ENCODE data around the gene SUPT6H. TPM values are rescaled to one million over a fixed set of nuclear protein-coding genes. Genes with fewer than 3 reads are reported as not detected.

SUPT6H gene
- total and polyA plus RNA-seq, 9 of the 15 experiments (the other 6 are each of a cell fraction or from before 2014, with no cell fraction given): 1.7 to 77.7 (median 49.2) TPM

DNA sequence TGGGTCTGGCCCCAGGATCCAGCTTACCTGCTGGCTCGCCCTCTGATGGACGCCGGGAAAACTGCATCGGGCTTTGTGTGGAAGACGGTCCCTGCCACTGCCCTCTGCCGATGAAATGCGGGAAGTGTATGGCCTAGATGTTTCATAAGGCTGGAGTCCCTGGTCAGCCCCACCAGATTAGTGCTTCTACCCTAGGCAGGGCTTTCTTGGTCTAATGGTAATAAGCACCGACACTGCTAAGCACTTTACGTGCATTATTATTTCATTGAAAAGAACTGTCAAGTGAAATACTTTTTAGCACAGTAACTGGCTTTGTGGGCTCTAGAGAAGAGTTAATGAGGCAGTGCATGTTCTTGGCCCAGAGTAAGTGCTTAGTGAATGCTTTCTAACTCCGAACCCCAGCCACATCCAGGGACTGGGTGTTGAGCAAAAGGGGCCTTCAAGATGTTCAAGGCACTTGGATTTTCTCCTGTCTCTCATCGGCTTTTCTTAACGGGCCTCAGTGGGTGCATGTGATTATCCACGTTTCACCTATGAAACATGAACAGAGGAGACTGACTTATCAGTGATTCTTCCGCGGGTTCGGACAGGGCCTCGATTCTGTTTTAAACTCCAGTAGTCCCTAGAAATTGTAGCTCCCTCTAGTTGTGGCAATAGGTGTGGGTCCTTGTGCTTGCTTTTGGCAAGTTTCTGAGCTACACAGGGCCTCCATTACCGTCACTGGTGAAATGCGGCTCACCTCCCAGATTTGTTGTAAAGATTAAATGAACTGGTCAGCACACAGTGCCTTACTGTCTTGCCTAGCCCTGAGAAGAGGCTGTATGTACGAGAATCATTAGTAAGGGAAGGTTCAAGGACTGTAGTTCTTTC, 88.4 kb downstream of the SUPT6H start (continued):
- TF ChIP-seq, protein P1, sequence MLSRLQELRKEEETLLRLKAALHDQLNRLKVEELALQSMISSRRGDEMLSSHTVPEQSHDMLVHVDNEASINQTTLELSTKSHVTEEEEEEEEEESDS (CRISPR knock-in tag; IDR thresholded peaks at IDR 0.05): no peak
- no peak for TF ChIP-seq LARP7 (IDR thresholded peaks at IDR 0.05)
- peak in 2 of 3 experiments; percentile 39 to 60 for TF ChIP-seq YY1 (IDR thresholded peaks at IDR 0.05; ENCODE audit: borderline replicate concordance in 1 of 3, control insufficient read depth in 1 of 3, extremely low read depth in 1 of 3, insufficient read depth in 3 of 3, insufficient read length in 1 of 3, insufficient replicate concordance in 2 of 3, low read depth in 1 of 3, low read length in 2 of 3)
- TF ChIP-seq MYNN (IDR thresholded peaks at IDR 0.05): peak; percentile 94
- no peak for TF ChIP-seq MYNN (CRISPR knock-in tag; IDR thresholded peaks at IDR 0.05)
- TF ChIP-seq, protein P2, sequence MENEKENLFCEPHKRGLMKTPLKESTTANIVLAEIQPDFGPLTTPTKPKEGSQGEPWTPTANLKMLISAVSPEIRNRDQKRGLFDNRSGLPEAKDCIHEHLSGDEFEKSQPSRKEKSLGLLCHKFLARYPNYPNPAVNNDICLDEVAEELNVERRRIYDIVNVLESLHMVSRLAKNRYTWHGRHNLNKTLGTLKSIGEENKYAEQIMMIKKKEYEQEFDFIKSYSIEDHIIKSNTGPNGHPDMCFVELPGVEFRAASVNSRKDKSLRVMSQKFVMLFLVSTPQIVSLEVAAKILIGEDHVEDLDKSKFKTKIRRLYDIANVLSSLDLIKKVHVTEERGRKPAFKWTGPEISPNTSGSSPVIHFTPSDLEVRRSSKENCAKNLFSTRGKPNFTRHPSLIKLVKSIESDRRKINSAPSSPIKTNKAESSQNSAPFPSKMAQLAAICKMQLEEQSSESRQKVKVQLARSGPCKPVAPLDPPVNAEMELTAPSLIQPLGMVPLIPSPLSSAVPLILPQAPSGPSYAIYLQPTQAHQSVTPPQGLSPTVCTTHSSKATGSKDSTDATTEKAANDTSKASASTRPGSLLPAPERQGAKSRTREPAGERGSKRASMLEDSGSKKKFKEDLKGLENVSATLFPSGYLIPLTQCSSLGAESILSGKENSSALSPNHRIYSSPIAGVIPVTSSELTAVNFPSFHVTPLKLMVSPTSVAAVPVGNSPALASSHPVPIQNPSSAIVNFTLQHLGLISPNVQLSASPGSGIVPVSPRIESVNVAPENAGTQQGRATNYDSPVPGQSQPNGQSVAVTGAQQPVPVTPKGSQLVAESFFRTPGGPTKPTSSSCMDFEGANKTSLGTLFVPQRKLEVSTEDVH (IDR thresholded peaks at IDR 0.05; ENCODE audit: low read depth, partially characterized antibody): peak; percentile 57
- TF ChIP-seq VEZF1 (CRISPR knock-in tag; IDR thresholded peaks at IDR 0.05): peak; percentile 81
- no peak for TF ChIP-seq PHF20 (IDR thresholded peaks at IDR 0.05; ENCODE audit: partially characterized antibody)
- TF ChIP-seq RFX7 (CRISPR knock-in tag; IDR thresholded peaks at IDR 0.05): no peak
- TF ChIP-seq, protein P3, sequence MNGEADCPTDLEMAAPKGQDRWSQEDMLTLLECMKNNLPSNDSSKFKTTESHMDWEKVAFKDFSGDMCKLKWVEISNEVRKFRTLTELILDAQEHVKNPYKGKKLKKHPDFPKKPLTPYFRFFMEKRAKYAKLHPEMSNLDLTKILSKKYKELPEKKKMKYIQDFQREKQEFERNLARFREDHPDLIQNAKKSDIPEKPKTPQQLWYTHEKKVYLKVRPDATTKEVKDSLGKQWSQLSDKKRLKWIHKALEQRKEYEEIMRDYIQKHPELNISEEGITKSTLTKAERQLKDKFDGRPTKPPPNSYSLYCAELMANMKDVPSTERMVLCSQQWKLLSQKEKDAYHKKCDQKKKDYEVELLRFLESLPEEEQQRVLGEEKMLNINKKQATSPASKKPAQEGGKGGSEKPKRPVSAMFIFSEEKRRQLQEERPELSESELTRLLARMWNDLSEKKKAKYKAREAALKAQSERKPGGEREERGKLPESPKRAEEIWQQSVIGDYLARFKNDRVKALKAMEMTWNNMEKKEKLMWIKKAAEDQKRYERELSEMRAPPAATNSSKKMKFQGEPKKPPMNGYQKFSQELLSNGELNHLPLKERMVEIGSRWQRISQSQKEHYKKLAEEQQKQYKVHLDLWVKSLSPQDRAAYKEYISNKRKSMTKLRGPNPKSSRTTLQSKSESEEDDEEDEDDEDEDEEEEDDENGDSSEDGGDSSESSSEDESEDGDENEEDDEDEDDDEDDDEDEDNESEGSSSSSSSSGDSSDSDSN (IDR thresholded peaks at IDR 0.05; ENCODE audit: borderline replicate concordance in 1 of 2, low read depth in 2 of 2, low read length in 2 of 2): peak in 1 of 2 experiments; percentile 52; a peak in 1 of 4 replicates
- peak; percentile 22 for TF ChIP-seq PML (IDR thresholded peaks at IDR 0.05; ENCODE audit: low read length)
- TF ChIP-seq GTF2E2 (tag; IDR thresholded peaks at IDR 0.05): no peak
- no peak for TF ChIP-seq MAFK (IDR thresholded peaks at IDR 0.05; ENCODE audit: low read length)
- peak; percentile 53; the same call in 1 of the 2 replicates for TF ChIP-seq ZNF384 (IDR thresholded peaks at IDR 0.05; ENCODE audit: low read depth, low read length)
- TF ChIP-seq ZNF143 (CRISPR knock-in tag; IDR thresholded peaks at IDR 0.05): 0 out of 2 replicates have a peak, but pooled peaks have one; percentile 29
- TF ChIP-seq, protein P4, sequence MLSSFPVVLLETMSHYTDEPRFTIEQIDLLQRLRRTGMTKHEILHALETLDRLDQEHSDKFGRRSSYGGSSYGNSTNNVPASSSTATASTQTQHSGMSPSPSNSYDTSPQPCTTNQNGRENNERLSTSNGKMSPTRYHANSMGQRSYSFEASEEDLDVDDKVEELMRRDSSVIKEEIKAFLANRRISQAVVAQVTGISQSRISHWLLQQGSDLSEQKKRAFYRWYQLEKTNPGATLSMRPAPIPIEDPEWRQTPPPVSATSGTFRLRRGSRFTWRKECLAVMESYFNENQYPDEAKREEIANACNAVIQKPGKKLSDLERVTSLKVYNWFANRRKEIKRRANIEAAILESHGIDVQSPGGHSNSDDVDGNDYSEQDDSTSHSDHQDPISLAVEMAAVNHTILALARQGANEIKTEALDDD (IDR thresholded peaks at IDR 0.05): peak; percentile 67
- no peak for TF ChIP-seq MAFG (tag; conservative IDR thresholded peaks at IDR 0.05)
- peak; percentile 87 for TF ChIP-seq RBM39 (optimal IDR thresholded peaks at IDR 0.05; ENCODE audit: low read depth, low read length)

Data from K562 (cell line).